H1 (cell line): ENCODE data around the gene UBE3C. TPM values are rescaled to one million over a fixed set of nuclear protein-coding genes. Genes with fewer than 3 reads are reported as not detected.

Source experiments
- CTCF ChIA-PET: fragments of 300-600 bp; sonication (Branson Sonifier 250); formaldehyde crosslinking; loops from one replicate; lab custom pipeline; 2021; ENCODE audit not compliant: partially characterized antibody; lab: Charles Lee
- POLR2A ChIA-PET: fragments of 300-600 bp; sonication (Branson Sonifier 250); formaldehyde crosslinking; loops from one replicate; lab custom pipeline; 2021; ENCODE audit warnings: inconsistent platforms; ENCODE audit not compliant: partially characterized antibody; lab: Charles Lee
- DNase-seq, 2 experiments: peaks; one replicate each; pipeline versions ENCODE4 v3.0.0 to v3.0.0-alpha.2; 2010 to 2022; ENCODE audit warnings: low spot score in 2 of 2, low read depth in 1 of 2, mixed read lengths in 1 of 2
- FAIRE-seq: peaks from 2 replicates; lab custom pipeline; 2011; peaks lifted over from hg19 to GRCh38; lab: Jason Lieb, UNC
- H2AFZ ChIP-seq: 2 replicates; pipeline ENCODE4 v1.8.1; 2012; ENCODE audit warnings: low read length, inconsistent platforms
- H2AK5ac ChIP-seq: 2 replicates; pipeline ENCODE4 v1.6.1; 2013; ENCODE audit warnings: low read depth, low read length
- H2BK120ac ChIP-seq: replicated peaks from 2 replicates; pipeline ENCODE3; 2013; ENCODE audit warnings: low read depth, low read length, inconsistent platforms
- H2BK12ac ChIP-seq: 2 replicates; pipeline ENCODE4 v1.6.1; 2013; ENCODE audit warnings: low read depth, low read length
- H2BK15ac ChIP-seq: 2 replicates; pipeline ENCODE4 v1.6.1; 2013; ENCODE audit warnings: low read length
- H2BK20ac ChIP-seq: 2 replicates; pipeline ENCODE4 v1.6.1; 2013; ENCODE audit warnings: low read length
- H2BK5ac ChIP-seq: 2 replicates; pipeline ENCODE4 v1.6.1; 2013; ENCODE audit warnings: low read depth, low read length
- H3K14ac ChIP-seq: 2 replicates; pipeline ENCODE4 v1.6.1; 2013; ENCODE audit warnings: inconsistent platforms; ENCODE audit not compliant: insufficient read length
- H3K18ac ChIP-seq: 2 replicates; pipeline ENCODE4 v1.6.1; 2013; ENCODE audit warnings: low read length; ENCODE audit errors: extremely low read depth
- H3K23ac ChIP-seq: 2 replicates; pipeline ENCODE4 v1.6.1; 2013; ENCODE audit warnings: inconsistent platforms; ENCODE audit not compliant: insufficient read length
- H3K23me2 ChIP-seq: 2 replicates; pipeline ENCODE4 v1.6.1; 2013; ENCODE audit warnings: low read depth, low read length
- H3K27ac ChIP-seq: 2 replicates; pipeline ENCODE4 v1.6.1; 2011; ENCODE audit warnings: low read depth, low read length, inconsistent platforms
- H3K27me3 ChIP-seq, 4 experiments: replicated peaks in 1 of 4; 1 replicate in 1 of 4; 2 replicates in 3 of 4; pipeline versions ENCODE4 v1.6.1 to v1.8.1; 2011 to 2013; ENCODE audit warnings: low read length in 3 of 4, mild to moderate bottlenecking in 3 of 4, inconsistent platforms in 2 of 4, mixed read lengths in 2 of 4, moderate library complexity in 1 of 4; ENCODE audit not compliant: control insufficient read depth in 3 of 4, insufficient read depth in 3 of 4; ENCODE audit errors: extremely low read depth in 1 of 4
- H3K36me3 ChIP-seq, 4 experiments: 2 replicates each; pipeline versions ENCODE4 v1.6.1 to v1.8.1; 2011 to 2013; ENCODE audit warnings: mild to moderate bottlenecking in 4 of 4, low read length in 3 of 4, moderate library complexity in 2 of 4, control low read depth in 1 of 4, inconsistent platforms in 1 of 4; ENCODE audit not compliant: insufficient read depth in 4 of 4, control insufficient read depth in 2 of 4
- H3K4ac ChIP-seq: replicated peaks from 2 replicates; pipeline ENCODE3; 2013; ENCODE audit warnings: low read length, low read depth, mixed read lengths, inconsistent platforms; ENCODE audit not compliant: insufficient read length
- H3K4me1 ChIP-seq, 4 experiments: replicated peaks in 1 of 4; 1 replicate in 1 of 4; 2 replicates in 3 of 4; pipeline versions ENCODE4 v1.6.1 to v1.8.1; 2011 to 2013; ENCODE audit warnings: low read length in 3 of 4, inconsistent platforms in 2 of 4, mixed read lengths in 1 of 4; ENCODE audit not compliant: insufficient read depth in 4 of 4, control insufficient read depth in 3 of 4
- H3K4me2 ChIP-seq, 2 experiments: 2 replicates each; pipeline versions ENCODE4 v1.6.1 to v1.8.1; 2011 to 2013; ENCODE audit warnings: low read depth in 2 of 2, low read length in 2 of 2, control low read depth in 1 of 2, inconsistent platforms in 1 of 2, mild to moderate bottlenecking in 1 of 2; ENCODE audit not compliant: insufficient read depth in 1 of 2
- H3K4me3 ChIP-seq, 4 experiments: fragments of 200-600, 300-600 bp in 1 of 4; sonication (generic), shearing (Covaris generic), sonication (Bioruptor Twin) in 1 of 4; 2 replicates each; pipeline versions ENCODE4 v1.5.1 to v1.8.1; 2011 to 2016; ENCODE audit warnings: low read length in 4 of 4, low read depth in 3 of 4, control low read depth in 2 of 4, inconsistent platforms in 2 of 4, mild to moderate bottlenecking in 2 of 4, mixed read lengths in 1 of 4, moderate library complexity in 1 of 4; ENCODE audit not compliant: insufficient read depth in 2 of 4; ENCODE audit errors: extremely low read depth in 1 of 4
- H3K56ac ChIP-seq: replicated peaks from 2 replicates; pipeline ENCODE3; 2013; ENCODE audit warnings: low read depth, mild to moderate bottlenecking, mixed read lengths, low read length, inconsistent platforms; ENCODE audit not compliant: insufficient read length
- H3K79me1 ChIP-seq: 2 replicates; pipeline ENCODE4 v1.6.1; 2013; ENCODE audit warnings: low read depth, low read length, control low read depth
- H3K79me2 ChIP-seq, 2 experiments: 2 replicates each; pipeline versions ENCODE4 v1.6.1 to v1.8.1; 2012 to 2013; ENCODE audit warnings: low read length in 2 of 2, mild to moderate bottlenecking in 2 of 2, inconsistent platforms in 1 of 2; ENCODE audit not compliant: insufficient read depth in 2 of 2, control insufficient read depth in 1 of 2
- H3K9ac ChIP-seq, 4 experiments: replicated peaks in 1 of 4; 1 replicate in 1 of 4; 2 replicates in 3 of 4; pipeline versions ENCODE4 v1.6.1 to v1.8.1; 2011 to 2013; ENCODE audit warnings: low read depth in 3 of 4, low read length in 3 of 4, control low read depth in 2 of 4, mild to moderate bottlenecking in 2 of 4, moderate library complexity in 2 of 4, inconsistent platforms in 1 of 4; ENCODE audit errors: extremely low read depth in 1 of 4
- H3K9me3 ChIP-seq, 2 experiments: 2 replicates each; pipeline versions ENCODE4 v1.6.1 to v1.8.1; 2012 to 2013; ENCODE audit warnings: mild to moderate bottlenecking in 2 of 2, moderate library complexity in 2 of 2, control low read depth in 1 of 2, inconsistent platforms in 1 of 2, low read depth in 1 of 2, low read length in 1 of 2, mixed read lengths in 1 of 2; ENCODE audit not compliant: insufficient read depth in 2 of 2
- H4K20me1 ChIP-seq, 2 experiments: replicated peaks in 1 of 2; 2 replicates each; pipeline versions ENCODE3 to v1.8.1; 2011 to 2013; ENCODE audit warnings: inconsistent platforms in 2 of 2, low read length in 2 of 2, mild to moderate bottlenecking in 1 of 2; ENCODE audit not compliant: insufficient read depth in 2 of 2, control insufficient read depth in 1 of 2
- H4K5ac ChIP-seq: 2 replicates; pipeline ENCODE4 v1.6.1; 2013; ENCODE audit warnings: low read length, low read depth, mixed read lengths, inconsistent platforms; ENCODE audit not compliant: insufficient read length
- H4K8ac ChIP-seq: 2 replicates; pipeline ENCODE4 v1.8.0; 2013; ENCODE audit warnings: mild to moderate bottlenecking, moderate library complexity, low read length, inconsistent platforms; ENCODE audit not compliant: insufficient read depth; ENCODE audit errors: extremely low read depth
- H4K91ac ChIP-seq: replicated peaks from 2 replicates; pipeline ENCODE3; 2013; ENCODE audit warnings: low read length, mixed read lengths, inconsistent platforms; ENCODE audit not compliant: insufficient read length
- BACH1 ChIP-seq: IDR thresholded peaks from 2 replicates; pipeline ENCODE4 v1.6.1; 2012; ENCODE audit warnings: low read length, improper control_type of control experiment
- CTCF ChIP-seq, 3 experiments: IDR thresholded peaks; 1 replicate in 2 of 3; 2 replicates in 1 of 3; pipeline versions ENCODE4 v1.5.1 to v1.6.1; 2011; ENCODE audit warnings: low read length in 3 of 3, mild to moderate bottlenecking in 3 of 3, inconsistent platforms in 2 of 3, low read depth in 1 of 3, moderate library complexity in 1 of 3; ENCODE audit not compliant: insufficient read depth in 1 of 3; ENCODE audit errors: control extremely low read depth in 1 of 3
- E2F6 ChIP-seq: IDR thresholded peaks from 2 replicates; pipeline ENCODE4 v1.6.1; 2012; ENCODE audit warnings: inconsistent platforms
- MAX ChIP-seq: IDR thresholded peaks from 2 replicates; pipeline ENCODE4 v1.6.1; 2012; ENCODE audit warnings: inconsistent platforms
- TAF1 ChIP-seq: IDR thresholded peaks from 2 replicates; pipeline ENCODE4 v1.6.1; 2011; ENCODE audit warnings: mild to moderate bottlenecking, low read depth, low read length
- WGBS, 2 experiments: shearing (Covaris generic) in 1 of 2; methylation state at CpG; one replicate each; pipeline versions ENCODE4 v1.1.6 to v1.1.7; 2013 to 2015; ENCODE audit warnings: low lambda C conversion rate in 2 of 2, mixed read lengths in 2 of 2, inconsistent platforms in 1 of 2, low coverage in 1 of 2, missing lambda C conversion rate in 1 of 2; ENCODE audit not compliant: insufficient replicate concordance in 2 of 2, insufficient coverage in 1 of 2, insufficient read length in 1 of 2; ENCODE audit errors: extremely low coverage in 1 of 2, missing lambda C conversion rate in 1 of 2; 5-methylcytosine and 5-hydroxymethylcytosine counted together
- polyA plus RNA-seq, 7 experiments: library from polyadenylated mRNA; depleted of rRNA in 3 of 7; stranded (reverse) in 5 of 7; unstranded in 2 of 7; fragments of >200 nt in 5 of 7; fragments of 200-250 nt in 2 of 7; gene quantifications; 1 replicate in 5 of 7; 2 replicates in 1 of 7; 4 replicates in 1 of 7; pipeline versions ENCODE4 v1.2.1 to v1.2.3, GENCODE V29; 2011 to 2013; ENCODE audit warnings: missing spikeins in 2 of 7, mixed read lengths in 2 of 7
- total RNA-seq: library from RNA; stranded (reverse); fragmentation: NEBNext Ultra II Directional; extraction: Animal tissue kit (Norgen Biotek cat#: 25700); gene quantifications from 2 replicates; pipeline ENCODE4 v1.2.1, GENCODE V29; 2021

UBE3C gene
- total and polyA plus RNA-seq, 2 of the 8 experiments (the other 6 are each of a cell fraction or from before 2014, with no cell fraction given), result 32.0 to 54.1 TPM

GRCh38 chr7:157278791-157279724 is 140.3 kb downstream of the UBE3C start:
- peaks cover 2 to 4% of the 10 kb centered on the region in 2 experiments for H3K9me3 ChIP-seq
- H4K5ac ChIP-seq, result no peak overlapping the region
- H3K36me3 ChIP-seq, result no peaks in the 10 kb centered on the region
- H3K56ac ChIP-seq, result no peak overlapping the region
- H3K18ac ChIP-seq, result no peak overlapping the region; the same call in 1 of the 2 replicates
- no peak overlapping the region for H2AK5ac ChIP-seq
- peak overlapping the region; percentile 55 for H4K91ac ChIP-seq
- no peaks in the 10 kb centered on the region for H3K79me1 ChIP-seq
- H3K4ac ChIP-seq, result no peak overlapping the region
- POLR2A ChIA-PET, result interaction anchor here (0.6 to 1.3 kb wide), 2 partner anchors 59 to 326 kb away, joined by 3 read pairs; no protein-coding TSS in a partner anchor
- H2BK15ac ChIP-seq, result no peak overlapping the region
- H3K27ac ChIP-seq, result no peak overlapping the region
- no peaks in the 10 kb centered on the region for H4K20me1 ChIP-seq
- peak overlapping the region in 1 of 2 experiments; percentile 30; a peak in 2 of 4 replicates for H3K4me2 ChIP-seq
- peak overlapping the region; percentile 63; the same call in 1 of the 2 replicates for H2BK12ac ChIP-seq
- H3K9ac ChIP-seq, result no peak overlapping the region
- TF ChIP-seq MAX, result no peak
- no peak for TF ChIP-seq CTCF (IDR thresholded peaks at IDR 0.05; ENCODE audit: control extremely low read depth in 1 of 3, insufficient read depth in 1 of 3, low read depth in 1 of 3, low read length in 3 of 3)
- TF ChIP-seq BACH1, result no peak
- TF ChIP-seq E2F6, result 0 out of 2 replicates have a peak, but pooled peaks have one; percentile 32
- no peak for TF ChIP-seq TAF1
- H2BK20ac ChIP-seq, result no peak overlapping the region
- no peak overlapping the region for H2AFZ ChIP-seq
- H3K23ac ChIP-seq, result no peak overlapping the region
- H4K8ac ChIP-seq, result peak overlapping the region; percentile 83; the same call in 1 of the 2 replicates
- peak overlapping the region in 1 of 4 experiments; percentile 16; a peak in 2 of 8 replicates for H3K4me3 ChIP-seq
- H3K14ac ChIP-seq, result no peak overlapping the region
- 92% methylated on average over 16 of the region's 77 CpGs; no CpG with 5 or more reads in 1 of the 2 experiments for WGBS, 2 experiments
- no peaks in the 10 kb centered on the region for H3K79me2 ChIP-seq
- no peaks in the 10 kb centered on the region for H3K23me2 ChIP-seq
- H3K4me1 ChIP-seq, result peaks cover 0 to 9% (median 3%) of the 10 kb centered on the region in 4 experiments; a peak in 4 of 7 replicates
- FAIRE-seq (no peak), DNase-seq (no peak)
- no peaks in the 10 kb centered on the region for H3K27me3 ChIP-seq
- no peak overlapping the region for H2BK120ac ChIP-seq
- no peak overlapping the region for H2BK5ac ChIP-seq
- CTCF ChIA-PET, result interaction anchor here (0.7 to 1.3 kb wide), 5 partner anchors 19 to 1868 kb away, joined by 3 to 5 read pairs (median 3); no protein-coding TSS in a partner anchor
